ENCODE measurements around the gene CCL19.

- TF ChIP-seq BACH2 (CRISPR knock-in tag; IDR thresholded peaks at IDR 0.05; ENCODE audit: borderline replicate concordance) = no peak
- TF ChIP-seq ZFP30 (CRISPR knock-in tag; IDR thresholded peaks at IDR 0.05) = no peak
- TF ChIP-seq ZC3H10 (CRISPR knock-in tag; IDR thresholded peaks at IDR 0.05) = no peak
- TF ChIP-seq SNAI2 (CRISPR knock-in tag; IDR thresholded peaks at IDR 0.05) = no peak
- no peak for TF ChIP-seq POU6F1 (CRISPR knock-in tag; IDR thresholded peaks at IDR 0.05; ENCODE audit: borderline replicate concordance, low read depth)
Observed at GRCh38 chr9:34671307-34671706, 19.8 kb downstream of the CCL19 start.

All from SK-N-SH treated with all-trans-retinoic acid at 6 μM for 48 hours (cell line).